OCI-LY3 (cell line): ENCODE measurements around the gene SLC6A11.

Experiments
- H2AFZ ChIP-seq: fragments of 200-600, 300-600 bp; shearing (Covaris generic); 2 replicates; pipeline ENCODE4 v1.6.0; 2014; ENCODE audit warnings: antibody characterized with exemption, low read depth, low read length
- H3K27ac ChIP-seq: fragments of 200-600, 300-600 bp; sonication (generic); 2 replicates; pipeline ENCODE4 v1.5.1; 2014; ENCODE audit warnings: mild to moderate bottlenecking, low read length, moderate library complexity, mixed read lengths
- H3K27me3 ChIP-seq: fragments of 200-600, 300-600 bp; sonication (generic); 2 replicates; pipeline ENCODE4 v1.6.1; 2014; ENCODE audit warnings: low read depth, low read length, mixed read lengths
- H3K36me3 ChIP-seq: fragments of 200-600, 300-600 bp; sonication (generic); replicated peaks from 2 replicates; pipeline ENCODE3; 2014; ENCODE audit warnings: low read depth, low read length, mixed read lengths
- H3K4me1 ChIP-seq: fragments of 300-600, 200-600 bp; sonication (generic); 2 replicates; pipeline ENCODE4 v1.6.1; 2014; ENCODE audit warnings: low read length, mixed read lengths
- H3K4me2 ChIP-seq: fragments of 200-600, 300-600 bp; sonication (generic); 2 replicates; pipeline ENCODE4 v1.6.1; 2014; ENCODE audit warnings: low read length, mixed read lengths
- H3K4me3 ChIP-seq: fragments of 300-600, 200-600 bp; sonication (generic); 2 replicates; pipeline ENCODE4 v1.5.1; 2014; ENCODE audit warnings: antibody characterized with exemption, mild to moderate bottlenecking, low read length, moderate library complexity
- H3K79me2 ChIP-seq: fragments of 300-600, 200-600 bp; shearing (Covaris generic); 2 replicates; pipeline ENCODE4 v1.6.1; 2014; ENCODE audit warnings: mild to moderate bottlenecking, low read length, mixed read lengths
- H3K9ac ChIP-seq: fragments of 300-600, 200-600 bp; shearing (Covaris generic); 2 replicates; pipeline ENCODE4 v1.6.0; 2014; ENCODE audit warnings: mild to moderate bottlenecking, low read length, moderate library complexity
- H3K9me3 ChIP-seq: fragments of 200-600, 300-600 bp; shearing (Covaris generic); 2 replicates; pipeline ENCODE4 v1.6.1; 2014; ENCODE audit warnings: low read length, mixed read lengths; ENCODE audit not compliant: insufficient read depth
- H4K20me1 ChIP-seq: fragments of 200-600, 300-600 bp; sonication (generic); 2 replicates; pipeline ENCODE4 v1.6.1; 2016; ENCODE audit warnings: low read length, mixed read lengths; ENCODE audit not compliant: insufficient read depth
- CTCF ChIP-seq: fragments of 200-600, 300-600 bp; sonication (generic); IDR thresholded peaks from 2 replicates; pipeline ENCODE4 v1.5.1; 2014; ENCODE audit warnings: antibody characterized with exemption, low read length, low read depth
- EZH2phosphoT487 ChIP-seq: fragments of 200-600 bp; shearing (Covaris generic); IDR thresholded peaks from 2 replicates; pipeline ENCODE4 v1.6.1; 2018; ENCODE audit warnings: antibody characterized with exemption, mixed run types, low read depth

The SLC6A11 gene

DNA sequence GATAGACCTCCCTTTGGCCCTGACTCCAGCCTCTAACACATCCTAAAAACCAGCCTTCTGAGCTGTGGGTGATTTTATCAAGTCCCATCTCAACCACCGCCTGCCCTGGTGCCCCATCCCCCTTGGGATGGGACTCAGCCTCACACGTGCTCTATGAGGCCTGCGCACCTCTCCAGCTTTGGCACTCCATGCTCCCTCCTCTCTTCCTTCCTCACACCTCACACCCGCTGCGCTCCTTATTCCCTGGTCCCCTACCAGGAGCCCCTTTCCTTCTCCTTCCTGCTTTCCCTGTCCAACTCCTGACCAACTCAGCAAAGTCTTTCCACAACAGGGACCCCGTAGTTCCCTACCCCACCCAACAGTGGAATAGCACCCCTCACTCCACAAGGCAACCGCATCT, 158.1 kb downstream of the SLC6A11 start:
- Histone ChIP-seq H3K27me3 (0 out of 2 replicates have a peak, but pooled peaks cover 2% of the 10 kb centered on the region), H4K20me1 (no peaks in the 10 kb centered on the region), H3K9me3 (no peaks in the 10 kb centered on the region), H3K36me3 (no peaks in the 10 kb centered on the region), H3K79me2 (no peaks in the 10 kb centered on the region), H2AFZ (no peak overlapping the region), H3K4me1 (no peaks in the 10 kb centered on the region), H3K4me3 (no peak overlapping the region), H3K27ac (no peak overlapping the region), H3K9ac (no peak overlapping the region), H3K4me2 (no peak overlapping the region)
- TF ChIP-seq EZH2phosphoT487 (no peak), CTCF (no peak)

- no peak for TF ChIP-seq CTCF
- TF ChIP-seq EZH2phosphoT487 = no peak
- H4K20me1 ChIP-seq = no peaks in the 10 kb centered on the region
- no peak overlapping the region for H3K4me3 ChIP-seq
- no peak overlapping the region for H3K4me2 ChIP-seq
- H2AFZ ChIP-seq = no peak overlapping the region
- H3K9ac ChIP-seq = no peak overlapping the region
- H3K9me3 ChIP-seq = no peaks in the 10 kb centered on the region
- H3K4me1 ChIP-seq = no peaks in the 10 kb centered on the region
- no peaks in the 10 kb centered on the region for H3K36me3 ChIP-seq
- no peaks in the 10 kb centered on the region for H3K79me2 ChIP-seq
- H3K27ac ChIP-seq = no peak overlapping the region
- no peaks in the 10 kb centered on the region for H3K27me3 ChIP-seq
Observed at GRCh38 chr3:10974746-10975375, 158.8 kb downstream of the SLC6A11 start.

DNA sequence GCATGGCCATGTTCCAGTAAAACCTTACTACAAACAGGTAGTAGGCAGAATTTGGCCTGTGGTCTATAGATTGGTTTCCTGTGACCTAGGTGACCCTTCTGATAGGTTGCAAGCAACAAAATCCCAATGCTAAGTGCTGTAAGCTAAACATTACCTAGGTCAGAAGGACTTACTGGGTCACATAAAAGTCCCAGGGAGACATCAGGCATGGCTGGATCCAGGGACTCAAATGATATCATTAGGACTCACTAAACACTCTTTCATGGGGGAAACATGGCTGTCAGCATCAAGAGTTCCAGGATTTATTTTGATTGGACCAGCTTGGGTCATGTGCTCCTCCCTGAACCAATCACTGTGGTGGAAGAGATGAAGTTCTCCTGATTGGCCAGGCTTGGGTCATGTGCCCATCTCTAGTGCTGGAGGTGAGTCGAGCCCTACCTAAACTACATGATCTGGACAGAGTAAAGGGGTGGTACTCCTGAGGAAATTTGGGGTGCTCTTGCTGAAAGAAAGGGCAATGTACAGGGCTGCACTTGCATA, 159.7 kb downstream of the SLC6A11 start:
- H3K27ac ChIP-seq = no peak overlapping the region
- no peaks in the 10 kb centered on the region for H3K27me3 ChIP-seq
- H3K36me3 ChIP-seq = no peaks in the 10 kb centered on the region
- H3K4me2 ChIP-seq = no peak overlapping the region
- H2AFZ ChIP-seq = no peak overlapping the region
- no peaks in the 10 kb centered on the region for H3K79me2 ChIP-seq
- TF ChIP-seq EZH2phosphoT487 (no peak), CTCF (no peak)
- no peaks in the 10 kb centered on the region for H3K4me1 ChIP-seq
- no peak overlapping the region for H3K9ac ChIP-seq
- H3K9me3 ChIP-seq = no peaks in the 10 kb centered on the region
- no peak overlapping the region for H3K4me3 ChIP-seq
- no peaks in the 10 kb centered on the region for H4K20me1 ChIP-seq

DNA sequence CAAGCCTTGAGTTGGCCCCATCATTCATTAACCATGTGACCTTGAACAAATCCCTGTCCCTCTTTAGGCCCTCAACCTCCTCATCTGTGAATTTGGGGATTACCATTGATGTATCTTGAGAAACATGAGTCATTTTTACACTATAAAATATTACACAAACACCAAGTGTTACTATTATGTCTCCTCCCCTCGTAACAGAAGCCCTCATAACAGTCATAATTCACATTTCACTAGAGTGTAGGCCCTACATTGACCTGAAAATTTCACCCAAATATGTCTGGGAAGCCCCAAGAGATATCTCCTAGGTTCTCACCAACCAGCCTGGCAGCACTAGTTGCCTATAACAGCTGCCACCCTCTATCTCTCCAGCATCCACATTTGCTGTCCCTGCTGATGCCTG, 160.7 kb downstream of the SLC6A11 start:
- H3K79me2 ChIP-seq = no peaks in the 10 kb centered on the region
- H3K27me3 ChIP-seq = peaks cover 6% of the 10 kb centered on the region
- H3K9ac ChIP-seq = no peak overlapping the region
- no peak overlapping the region for H3K27ac ChIP-seq
- no peaks in the 10 kb centered on the region for H4K20me1 ChIP-seq
- no peak overlapping the region for H3K4me2 ChIP-seq
- no peak overlapping the region for H2AFZ ChIP-seq
- TF ChIP-seq EZH2phosphoT487 (no peak), CTCF (no peak)
- no peaks in the 10 kb centered on the region for H3K4me1 ChIP-seq
- no peaks in the 10 kb centered on the region for H3K36me3 ChIP-seq
- no peaks in the 10 kb centered on the region for H3K9me3 ChIP-seq
- no peak overlapping the region for H3K4me3 ChIP-seq
